ENCODE results near the gene ANAPC2. TPM values are rescaled to one million over a fixed set of nuclear protein-coding genes. Genes with fewer than 3 reads are reported as not detected.

The ANAPC2 gene
- total RNA-seq, 1 donor = 22.9 TPM

DNA sequence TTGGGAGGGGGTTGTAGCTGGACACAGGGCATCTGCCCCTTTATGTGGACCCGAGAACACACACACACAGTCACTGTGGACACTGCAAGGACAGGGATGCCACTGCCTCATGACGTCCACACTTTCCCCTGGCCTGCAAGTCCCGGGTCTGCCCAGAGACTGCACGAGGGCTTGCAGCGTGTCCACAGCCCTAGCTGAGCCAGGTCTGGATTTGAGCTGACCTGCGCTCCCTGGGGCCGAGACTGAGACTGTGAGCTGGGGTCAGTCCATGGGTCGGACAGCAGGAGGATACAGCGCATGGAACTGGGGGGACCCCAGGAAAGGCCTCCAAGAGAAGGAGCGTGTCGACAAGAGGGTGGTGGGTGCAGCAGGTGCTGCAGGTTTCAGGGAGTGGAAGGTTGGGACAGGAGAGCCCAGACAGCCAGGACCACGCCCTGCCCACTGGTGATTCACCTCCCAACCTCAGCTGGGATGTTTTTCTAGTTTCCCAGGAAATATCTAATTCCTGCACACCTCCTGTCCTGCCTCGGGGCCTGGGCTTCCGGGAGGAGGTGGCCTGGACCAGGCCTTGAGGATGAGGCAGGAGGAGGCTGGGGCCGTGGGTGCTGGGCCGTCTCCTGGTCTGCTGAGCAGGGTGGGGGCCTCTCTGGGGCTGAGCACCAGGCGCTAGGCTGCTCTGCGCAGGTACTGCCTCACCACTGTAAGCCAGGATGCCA, 38.1 kb upstream of the ANAPC2 start:
- DNase-seq (ENCODE audit: low read depth) = no peak

DNA sequence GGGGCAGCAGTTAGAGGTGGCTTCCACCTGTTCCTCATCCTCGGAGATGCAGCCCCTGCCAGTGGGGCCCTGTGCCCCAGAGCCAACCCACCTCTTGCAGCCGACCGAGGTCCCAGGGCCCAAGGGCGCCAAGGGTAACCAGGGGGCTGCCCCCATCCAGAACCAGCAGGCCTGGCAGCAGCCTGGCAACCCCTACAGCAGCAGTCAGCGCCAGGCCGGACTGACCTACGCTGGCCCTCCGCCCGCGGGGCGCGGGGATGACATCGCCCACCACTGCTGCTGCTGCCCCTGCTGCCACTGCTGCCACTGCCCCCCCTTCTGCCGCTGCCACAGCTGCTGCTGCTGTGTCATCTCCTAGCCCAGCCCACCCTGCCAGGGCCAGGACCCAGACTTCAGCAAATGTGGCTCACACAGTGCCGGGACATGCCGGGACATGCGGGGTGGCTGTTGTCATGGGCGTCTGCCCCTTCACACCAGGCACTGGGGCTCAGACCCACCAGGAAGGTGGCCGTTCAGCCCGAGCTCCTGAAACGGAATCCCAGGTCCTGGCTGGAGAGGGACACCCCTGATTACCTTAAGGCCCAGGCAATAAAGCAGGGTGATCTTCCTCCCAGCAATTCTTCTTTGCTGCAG, 37.5 kb upstream of the ANAPC2 start:
- no peak for DNase-seq (ENCODE audit: low read depth)
- TF ChIP-seq, protein P1, sequence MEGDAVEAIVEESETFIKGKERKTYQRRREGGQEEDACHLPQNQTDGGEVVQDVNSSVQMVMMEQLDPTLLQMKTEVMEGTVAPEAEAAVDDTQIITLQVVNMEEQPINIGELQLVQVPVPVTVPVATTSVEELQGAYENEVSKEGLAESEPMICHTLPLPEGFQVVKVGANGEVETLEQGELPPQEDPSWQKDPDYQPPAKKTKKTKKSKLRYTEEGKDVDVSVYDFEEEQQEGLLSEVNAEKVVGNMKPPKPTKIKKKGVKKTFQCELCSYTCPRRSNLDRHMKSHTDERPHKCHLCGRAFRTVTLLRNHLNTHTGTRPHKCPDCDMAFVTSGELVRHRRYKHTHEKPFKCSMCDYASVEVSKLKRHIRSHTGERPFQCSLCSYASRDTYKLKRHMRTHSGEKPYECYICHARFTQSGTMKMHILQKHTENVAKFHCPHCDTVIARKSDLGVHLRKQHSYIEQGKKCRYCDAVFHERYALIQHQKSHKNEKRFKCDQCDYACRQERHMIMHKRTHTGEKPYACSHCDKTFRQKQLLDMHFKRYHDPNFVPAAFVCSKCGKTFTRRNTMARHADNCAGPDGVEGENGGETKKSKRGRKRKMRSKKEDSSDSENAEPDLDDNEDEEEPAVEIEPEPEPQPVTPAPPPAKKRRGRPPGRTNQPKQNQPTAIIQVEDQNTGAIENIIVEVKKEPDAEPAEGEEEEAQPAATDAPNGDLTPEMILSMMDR (IDR thresholded peaks at IDR 0.05; ENCODE audit: insufficient read depth, low read depth, low read length) = no peak
- no peak overlapping the region for H3K4me3 ChIP-seq (ENCODE audit: low read depth, low read length)

More for the DNA sequence above, 38.1 kb upstream of the ANAPC2 start:
- TF ChIP-seq, protein P1 (IDR thresholded peaks at IDR 0.05; ENCODE audit: insufficient read depth, low read depth, low read length) = no peak
- H3K4me3 ChIP-seq (ENCODE audit: low read depth, low read length) = no peak overlapping the region

DNA sequence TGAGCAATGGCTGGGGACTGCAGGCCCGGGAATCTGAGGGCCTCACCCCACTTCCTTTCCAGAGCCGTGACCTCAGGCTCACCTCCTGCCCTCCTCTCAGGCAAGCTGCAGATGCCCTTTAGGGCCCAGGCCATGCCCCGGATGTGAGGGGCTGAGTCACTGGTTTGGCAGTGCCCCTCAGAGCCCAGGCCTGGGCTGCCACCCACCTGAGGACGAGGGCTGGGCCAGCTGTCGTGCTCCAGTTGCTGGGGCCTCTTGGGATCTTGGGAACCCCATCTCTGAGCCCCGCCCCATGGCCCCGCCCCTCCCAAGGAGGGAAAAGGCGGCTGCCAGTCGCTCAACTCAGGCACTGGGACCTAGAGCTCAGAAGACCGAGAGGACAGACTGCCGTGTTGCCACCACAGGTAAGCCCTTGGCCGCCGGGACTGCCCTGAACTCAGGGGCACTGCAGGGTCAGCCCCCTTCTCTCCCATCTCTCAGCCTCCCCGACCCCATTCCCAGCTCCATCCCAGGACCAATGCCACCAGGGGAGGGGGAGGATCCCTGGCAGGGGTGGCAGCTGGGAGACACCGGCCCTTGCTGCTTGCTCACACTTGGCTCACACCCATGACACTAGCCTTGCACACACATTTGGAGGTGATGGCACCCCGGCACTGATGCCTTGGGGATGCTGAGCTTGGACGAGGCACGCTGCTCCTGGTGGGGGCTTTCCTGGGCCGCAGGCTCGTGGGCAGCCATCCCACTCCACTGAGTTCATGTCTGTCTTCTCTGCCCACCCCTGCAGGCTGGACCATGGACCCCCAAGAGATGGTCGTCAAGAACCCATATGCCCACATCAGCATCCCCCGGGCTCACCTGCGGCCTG, 36.7 kb upstream of the ANAPC2 start, which contains the start of gene CYSRT1:
Gene CYSRT1 (plus strand): TSS at position 345 of the 865 bp plus-strand sequence. CDS start 448 bp downstream, at position 793.
- TF ChIP-seq, protein P1 (IDR thresholded peaks at IDR 0.05; ENCODE audit: insufficient read depth, low read depth, low read length) = no peak
- DNase-seq (ENCODE audit: low read depth) = no peak
- peak within 1 kb of the TSS; percentile 88 for H3K4me3 ChIP-seq (ENCODE audit: low read depth, low read length)

DNA sequence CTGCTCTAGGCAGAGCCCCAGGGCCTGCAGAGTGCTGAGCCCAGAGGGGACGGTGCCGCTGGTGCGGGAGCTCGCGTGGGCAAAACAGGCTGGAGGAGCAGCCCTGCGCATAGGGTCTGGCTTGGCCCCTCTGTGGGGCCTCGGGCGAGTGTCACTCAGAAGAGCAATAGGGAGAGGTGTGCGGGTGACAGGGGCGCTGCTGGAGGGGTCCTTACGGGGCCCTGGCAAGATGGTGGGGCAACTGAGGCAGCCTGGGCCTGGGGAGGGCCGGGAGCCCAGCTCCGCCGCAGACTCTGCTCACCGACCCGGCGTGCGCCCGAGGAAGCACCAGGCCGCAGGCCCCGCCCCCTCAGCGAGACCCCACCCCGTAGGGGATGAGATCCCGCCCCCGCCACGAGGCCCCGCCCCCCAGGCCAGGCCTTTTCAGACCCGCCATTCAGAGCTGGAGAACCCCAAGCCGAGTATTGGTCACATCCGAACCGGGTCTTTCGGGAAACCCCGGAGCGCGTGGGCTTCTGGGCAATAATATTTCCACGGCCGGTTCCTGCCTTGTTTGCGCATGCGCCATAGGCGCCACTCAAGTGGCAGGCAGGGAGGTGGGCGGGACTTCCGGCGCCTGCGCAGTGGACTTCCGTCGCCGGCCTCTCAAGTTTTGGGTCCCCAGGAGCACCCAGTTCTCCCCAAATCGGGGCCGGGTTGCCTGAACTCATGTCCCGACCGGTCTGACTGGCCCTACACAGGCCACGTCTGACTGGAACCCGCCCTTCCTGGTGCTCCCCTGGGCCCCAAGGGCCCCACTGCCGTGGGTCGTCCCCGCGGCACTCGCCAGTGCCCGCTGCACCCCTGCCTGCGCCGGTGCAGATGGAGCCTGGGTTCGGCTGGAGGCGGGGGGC, 35.0 kb upstream of the ANAPC2 start:
- H3K4me3 ChIP-seq (ENCODE audit: low read depth, low read length) = peak overlapping the region; percentile 88
- peak; percentile 98 for DNase-seq (ENCODE audit: low read depth)
- TF ChIP-seq, protein P1 (IDR thresholded peaks at IDR 0.05; ENCODE audit: insufficient read depth, low read depth, low read length) = no peak

DNA sequence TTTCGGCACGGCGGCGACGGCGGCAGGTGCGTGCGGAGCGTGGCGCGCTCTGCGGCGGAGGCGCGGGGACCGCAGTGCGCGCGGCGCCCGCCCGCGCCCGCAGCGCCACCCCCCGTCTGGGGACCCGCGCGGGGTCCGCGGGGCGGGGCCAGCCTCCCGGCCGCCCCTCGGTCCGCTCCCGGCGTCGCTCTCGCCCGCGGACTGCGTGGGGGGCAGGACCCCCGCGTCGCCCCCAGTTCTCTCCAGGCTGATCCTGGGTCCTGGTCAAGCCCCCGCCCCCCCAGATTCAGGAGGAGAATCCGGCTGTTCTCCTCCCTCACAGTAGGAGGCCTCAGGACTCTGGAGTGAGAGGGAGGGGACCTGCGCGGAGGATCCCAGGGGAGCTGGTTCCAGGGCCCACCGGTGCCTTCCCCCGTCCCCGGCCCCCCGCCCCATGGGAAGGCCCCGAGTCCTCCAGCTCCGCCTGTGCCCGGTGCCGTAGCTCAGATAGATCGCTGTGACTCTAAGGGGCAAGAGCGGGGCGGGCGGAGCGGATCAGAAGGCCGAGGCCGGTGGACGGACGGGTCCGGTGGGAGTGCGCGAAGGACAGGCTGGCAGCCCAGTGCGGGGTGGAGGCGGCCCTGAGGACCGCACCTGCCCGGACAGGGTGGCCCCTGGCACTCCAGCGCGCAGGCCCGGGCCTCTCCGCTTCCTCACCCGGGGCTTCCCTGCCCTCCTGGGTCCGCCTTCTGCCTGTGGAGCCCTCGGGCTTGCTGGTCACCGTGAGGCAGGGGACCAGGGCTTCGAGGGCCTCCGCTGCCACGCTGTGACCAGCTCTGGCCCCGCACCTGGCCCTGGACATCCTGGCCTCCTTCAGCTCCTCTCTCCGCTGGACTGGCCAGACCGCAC, 34.1 kb upstream of the ANAPC2 start, which contains the start of gene RNF208:
Gene RNF208 (minus strand): TSS at position 51 of the 888 bp plus-strand sequence. CDS start 1,028 bp downstream, outside the sequence.
- DNase-seq (ENCODE audit: low read depth) = no peak
- peak within 1 kb of the TSS; percentile 54 for H3K4me3 ChIP-seq (ENCODE audit: low read depth, low read length)
- TF ChIP-seq, protein P1 (IDR thresholded peaks at IDR 0.05; ENCODE audit: insufficient read depth, low read depth, low read length) = no peak

Data from fibroblast of villous mesenchyme (primary cell).